ENCODE measurements around the gene TPK1. TPM values are rescaled to one million over a fixed set of nuclear protein-coding genes. Genes with fewer than 3 reads are reported as not detected.

TPK1 gene
- total and polyA plus RNA-seq, 12 donors, result 2.9 to 10.8 (median 6.4) TPM

DNA sequence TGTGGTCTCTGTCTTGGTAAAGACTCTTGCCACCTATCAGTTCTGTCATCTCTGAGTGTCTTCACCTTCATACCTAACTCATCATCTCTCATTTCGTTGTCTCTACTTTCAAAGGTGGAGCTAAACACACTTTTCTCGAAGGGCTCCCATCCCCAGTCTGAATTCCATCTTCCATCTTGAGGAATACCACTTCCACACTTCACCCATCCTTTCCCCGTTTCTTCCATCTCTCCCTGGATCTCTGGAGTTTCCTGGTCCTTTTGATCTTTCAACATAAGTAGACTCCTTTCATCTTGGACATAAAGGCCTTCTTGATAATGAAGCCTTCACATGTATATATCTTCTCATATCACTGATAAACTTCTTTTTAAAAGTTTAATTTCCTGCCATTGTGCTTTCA is 311.6 kb downstream of the TPK1 start:
- H3K27me3 ChIP-seq, result no peaks in the 10 kb centered on the region
- TF ChIP-seq, protein P1, sequence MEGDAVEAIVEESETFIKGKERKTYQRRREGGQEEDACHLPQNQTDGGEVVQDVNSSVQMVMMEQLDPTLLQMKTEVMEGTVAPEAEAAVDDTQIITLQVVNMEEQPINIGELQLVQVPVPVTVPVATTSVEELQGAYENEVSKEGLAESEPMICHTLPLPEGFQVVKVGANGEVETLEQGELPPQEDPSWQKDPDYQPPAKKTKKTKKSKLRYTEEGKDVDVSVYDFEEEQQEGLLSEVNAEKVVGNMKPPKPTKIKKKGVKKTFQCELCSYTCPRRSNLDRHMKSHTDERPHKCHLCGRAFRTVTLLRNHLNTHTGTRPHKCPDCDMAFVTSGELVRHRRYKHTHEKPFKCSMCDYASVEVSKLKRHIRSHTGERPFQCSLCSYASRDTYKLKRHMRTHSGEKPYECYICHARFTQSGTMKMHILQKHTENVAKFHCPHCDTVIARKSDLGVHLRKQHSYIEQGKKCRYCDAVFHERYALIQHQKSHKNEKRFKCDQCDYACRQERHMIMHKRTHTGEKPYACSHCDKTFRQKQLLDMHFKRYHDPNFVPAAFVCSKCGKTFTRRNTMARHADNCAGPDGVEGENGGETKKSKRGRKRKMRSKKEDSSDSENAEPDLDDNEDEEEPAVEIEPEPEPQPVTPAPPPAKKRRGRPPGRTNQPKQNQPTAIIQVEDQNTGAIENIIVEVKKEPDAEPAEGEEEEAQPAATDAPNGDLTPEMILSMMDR (IDR thresholded peaks at IDR 0.05), result no peak
- ATAC-seq (no peak), DNase-seq (no peak)
- no peak overlapping the region for H3K27ac ChIP-seq
- intact Hi-C loops (cut with DNase I), result loop anchor here in 1 of 10 donors (5.0 kb wide), 1 partner anchor 318 kb away; no protein-coding TSS in a partner anchor
- peaks cover 0 to 13% (median 9%) of the 10 kb centered on the region in 9 donors for H3K4me1 ChIP-seq
- H3K9me3 ChIP-seq, result no peaks in the 10 kb centered on the region
- H3K4me3 ChIP-seq, result no peak overlapping the region
- H3K36me3 ChIP-seq, result no peaks in the 10 kb centered on the region
- 89 to 91% methylated on average over 3 of the region's 3 CpGs for whole genome bisulfite sequencing, 2 donors

DNA sequence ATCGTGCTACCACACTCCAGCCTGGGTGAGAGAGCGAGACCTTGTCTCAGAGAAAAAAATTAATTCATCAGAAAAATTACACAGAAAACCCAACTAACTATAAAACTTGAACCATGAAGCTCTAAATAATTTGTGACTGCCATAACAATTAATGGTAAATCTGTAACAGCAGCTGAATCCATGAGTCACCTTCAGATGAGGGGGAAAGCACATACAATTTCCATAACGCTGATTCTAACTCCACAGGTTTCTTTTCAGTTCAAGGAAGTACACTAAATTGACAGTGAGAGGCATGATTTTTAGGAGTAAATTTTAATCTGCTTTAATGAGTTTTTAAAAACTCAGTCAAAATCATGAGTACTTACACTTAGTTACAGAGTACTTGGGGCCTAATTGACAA is 312.2 kb downstream of the TPK1 start:
- Histone ChIP-seq H3K4me3 (no peak overlapping the region), H3K27ac (no peak overlapping the region), H3K4me1 (peaks cover 0 to 19% (median 11%) of the 10 kb centered on the region in 9 donors), H3K36me3 (no peaks in the 10 kb centered on the region), H3K27me3 (no peaks in the 10 kb centered on the region), H3K9me3 (no peaks in the 10 kb centered on the region)
- DNase-seq (no peak), ATAC-seq (no peak)
- 96 to 98% methylated on average over 3 of the region's 3 CpGs for WGBS, 2 donors
- intact Hi-C loops (cut with DNase I), result loop anchor here in 1 of 10 donors (5.0 kb wide), 1 partner anchor 319 kb away; no protein-coding TSS in a partner anchor
- TF ChIP-seq, protein P1 (IDR thresholded peaks at IDR 0.05), result no peak

DNA sequence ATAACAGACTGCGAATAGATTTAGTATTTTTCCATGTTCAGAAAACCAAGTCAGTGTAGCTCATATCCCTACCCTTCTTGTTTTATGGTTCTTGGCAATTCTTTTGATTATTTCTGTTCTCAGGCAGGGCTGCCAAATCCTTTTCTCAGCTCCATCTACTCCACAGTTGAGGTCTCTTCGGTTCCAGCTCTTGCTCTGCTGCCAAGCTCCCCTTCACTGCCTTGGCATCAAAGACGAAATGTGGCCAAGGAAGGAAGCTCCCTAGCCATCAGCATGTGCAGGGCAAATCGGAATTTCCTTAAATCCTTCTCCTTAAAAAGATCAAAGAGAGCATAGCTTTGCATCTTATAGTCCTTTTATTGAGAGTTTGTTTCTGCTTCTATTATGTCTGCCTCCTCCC is 315.9 kb downstream of the TPK1 start:
- DNase-seq, result no peak
- TF ChIP-seq, protein P1 (IDR thresholded peaks at IDR 0.05), result no peak
- intact Hi-C loops (cut with DNase I), result loop anchor here in 1 of 10 donors (5.0 kb wide), 1 partner anchor 322 kb away; no protein-coding TSS in a partner anchor

DNA sequence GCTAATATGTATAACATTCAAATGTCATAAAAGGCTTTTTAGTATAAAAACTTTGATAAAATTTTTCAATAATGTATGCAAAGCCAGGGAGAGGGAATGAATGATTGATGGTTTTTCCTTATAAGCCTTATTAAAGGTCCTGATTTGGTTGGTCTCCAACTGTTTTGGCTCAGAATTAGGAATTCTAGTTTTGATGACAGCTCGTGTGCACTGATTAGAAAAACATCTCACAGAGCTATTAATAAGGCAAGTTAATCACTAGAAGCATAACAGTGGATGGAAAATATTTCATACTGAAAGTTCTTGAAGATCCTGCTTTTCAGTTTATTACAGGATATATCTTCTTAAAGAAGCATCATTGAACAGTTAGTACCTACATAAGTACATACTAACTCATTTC is 317.5 kb downstream of the TPK1 start:
- no peaks in the 10 kb centered on the region for H3K9me3 ChIP-seq
- no peaks in the 10 kb centered on the region for H3K36me3 ChIP-seq
- H3K27me3 ChIP-seq, result no peaks in the 10 kb centered on the region
- H3K27ac ChIP-seq, result no peak overlapping the region
- intact Hi-C loops (cut with DNase I), result no loop called here
- WGBS, 2 donors, result 5 to 9% methylated on average over 1 of the region's 1 CpG
- H3K4me1 ChIP-seq, result peaks cover 0 to 32% (median 14%) of the 10 kb centered on the region in 9 donors
- DNase-seq (no peak), ATAC-seq (peak in 1 of 8 donors; percentile 50)
- TF ChIP-seq, protein P1 (IDR thresholded peaks at IDR 0.05), result no peak
- no peak overlapping the region for H3K4me3 ChIP-seq

More for the DNA sequence above, 315.9 kb downstream of the TPK1 start:
- peaks cover 0 to 32% (median 14%) of the 10 kb centered on the region in 9 donors for H3K4me1 ChIP-seq
- H3K9me3 ChIP-seq, result no peaks in the 10 kb centered on the region
- WGBS, 2 donors, result 33 to 47% methylated on average over 4 of the region's 4 CpGs
- H3K27ac ChIP-seq, result no peak overlapping the region
- H3K36me3 ChIP-seq, result no peaks in the 10 kb centered on the region
- no peaks in the 10 kb centered on the region for H3K27me3 ChIP-seq
- H3K4me3 ChIP-seq, result no peak overlapping the region
- ATAC-seq, result peak in 1 of 8 donors; percentile 21

All from heart right ventricle (tissue), 16 donors.